ENCODE results near the gene VCPKMT.

The VCPKMT gene

GRCh38 chr14:50116181-50116956 is at the start of gene VCPKMT:
VCPKMT (minus strand) TSS chr14:50116572; CDS start chr14:50116552, 20 bp downstream.
- in situ Hi-C loops (cut with HindIII; ENCODE audit: low sequenced_read_pairs), result loop anchor here (5.0 kb wide), 1 partner anchor 249 kb away; no protein-coding TSS in a partner anchor

GRCh38 chr14:50156111-50156510 is 39.7 kb upstream of the VCPKMT start:
- in situ Hi-C loops (cut with HindIII; ENCODE audit: low sequenced_read_pairs), result no loop called here

- in situ Hi-C loops (cut with HindIII; ENCODE audit: low sequenced_read_pairs), result no loop called here
Observed at GRCh38 chr14:50148799-50149198, 32.4 kb upstream of the VCPKMT start.

DNA sequence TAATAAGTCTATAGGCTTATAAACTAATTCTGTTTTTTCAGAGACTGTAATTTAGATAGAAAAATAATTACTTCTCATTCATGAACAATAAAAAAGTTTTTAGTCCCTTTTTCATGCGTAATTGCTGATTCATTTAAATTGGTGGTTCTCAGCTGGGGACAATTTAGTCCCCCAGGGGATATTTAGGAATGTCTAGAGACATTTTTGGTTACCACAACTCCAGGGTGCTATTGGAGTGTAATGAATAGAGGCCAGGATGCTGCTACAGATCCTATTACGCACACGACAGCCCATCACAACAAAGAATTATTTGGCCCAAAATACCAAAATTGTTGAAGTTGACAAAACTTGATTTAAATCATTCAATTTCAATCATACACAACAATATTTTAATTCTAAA is 22.8 kb upstream of the VCPKMT start:
- in situ Hi-C loops (cut with HindIII; ENCODE audit: low sequenced_read_pairs), result no loop called here

DNA sequence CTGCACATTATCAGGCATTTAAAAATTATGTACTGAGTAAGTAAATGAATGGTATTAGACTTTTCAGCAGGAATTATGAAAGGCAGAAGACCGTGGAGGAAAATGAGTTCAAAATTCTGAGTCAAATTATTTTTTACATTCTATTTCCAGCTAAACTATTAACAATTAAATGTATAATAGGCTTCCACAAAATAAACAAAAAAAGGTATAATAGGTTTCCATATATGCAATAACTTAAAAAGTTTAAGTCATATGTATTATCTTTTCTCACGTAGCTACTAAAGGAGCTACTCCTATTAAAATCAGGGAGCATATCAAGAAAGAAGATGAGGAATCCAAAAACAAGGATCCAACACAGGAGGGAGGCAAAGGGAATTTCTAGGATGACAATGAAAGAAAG is 11.4 kb upstream of the VCPKMT start:
- in situ Hi-C loops (cut with HindIII; ENCODE audit: low sequenced_read_pairs), result no loop called here

DNA sequence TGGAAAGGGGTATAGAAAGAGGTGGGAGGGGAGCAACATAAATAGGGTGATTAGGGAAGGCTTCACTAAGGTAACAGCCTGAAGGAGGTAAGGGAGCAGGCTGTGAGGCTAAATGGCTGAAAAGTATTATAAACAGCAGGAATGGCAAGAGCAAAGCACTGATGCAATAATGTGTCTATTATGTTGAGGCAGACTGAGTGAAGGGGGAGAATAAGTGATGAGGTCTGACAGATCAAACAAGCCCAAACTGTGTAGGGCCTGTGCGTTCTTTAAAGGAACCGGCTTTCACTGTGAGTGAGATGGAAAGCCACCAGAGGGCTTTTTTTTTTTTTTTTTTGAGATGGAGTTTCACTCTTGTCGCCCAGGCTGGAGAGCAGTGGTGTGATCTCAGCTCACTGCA is 6.7 kb upstream of the VCPKMT start:
- in situ Hi-C loops (cut with HindIII; ENCODE audit: low sequenced_read_pairs), result no loop called here

DNA sequence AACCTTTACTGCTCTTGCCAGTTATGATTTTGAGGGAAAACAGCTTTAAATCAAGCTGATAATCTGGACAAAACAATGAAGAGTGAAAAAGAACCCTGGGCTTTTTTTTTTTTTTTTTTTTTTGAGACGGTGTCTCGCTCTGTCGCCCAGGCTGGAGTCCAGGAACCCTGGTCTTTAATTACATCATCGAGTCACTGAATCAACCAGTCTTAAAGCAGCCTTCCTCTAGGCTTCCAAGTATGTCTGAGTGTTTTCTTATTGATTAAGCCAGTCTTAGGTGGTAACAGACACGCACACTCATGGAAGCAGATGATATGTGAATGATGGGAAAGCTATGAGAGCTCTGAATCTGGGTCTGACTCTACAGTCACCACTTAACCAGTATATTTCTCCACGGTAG is 5.9 kb upstream of the VCPKMT start:
- in situ Hi-C loops (cut with HindIII; ENCODE audit: low sequenced_read_pairs), result no loop called here

GRCh38 chr14:50121486-50121885 is 5.1 kb upstream of the VCPKMT start:
- in situ Hi-C loops (cut with HindIII; ENCODE audit: low sequenced_read_pairs), result no loop called here

DNA sequence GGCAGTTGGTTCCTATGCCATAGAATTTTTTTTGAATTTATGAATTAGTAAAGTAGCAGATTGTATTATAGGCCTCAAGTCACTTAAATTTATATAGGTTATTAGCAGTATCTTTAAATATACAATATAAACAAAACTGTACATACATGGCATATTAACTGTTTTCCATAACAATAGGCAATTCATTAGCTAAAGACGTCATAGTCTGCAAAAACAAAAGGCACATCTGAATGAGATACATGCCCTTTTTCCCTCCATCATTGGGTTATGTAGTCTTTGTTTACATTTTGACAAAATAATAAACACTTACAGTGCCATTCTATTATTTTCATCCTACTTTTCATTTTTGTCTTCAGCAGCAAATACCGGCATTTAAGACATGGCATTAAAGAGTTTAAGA is 1.1 kb upstream of the VCPKMT start:
- in situ Hi-C loops (cut with HindIII; ENCODE audit: low sequenced_read_pairs), result loop anchor here (5.0 kb wide), 1 partner anchor 250 kb away; no protein-coding TSS in a partner anchor

GRCh38 chr14:50116966-50117365 is 594 bp upstream of the VCPKMT start:
- in situ Hi-C loops (cut with HindIII; ENCODE audit: low sequenced_read_pairs), result loop anchor here (5.0 kb wide), 1 partner anchor 250 kb away; no protein-coding TSS in a partner anchor

GRCh38 chr14:50113381-50114035 is 2.9 kb downstream of the VCPKMT start:
- in situ Hi-C loops (cut with HindIII; ENCODE audit: low sequenced_read_pairs), result no loop called here

- in situ Hi-C loops (cut with HindIII; ENCODE audit: low sequenced_read_pairs), result no loop called here
Observed at GRCh38 chr14:50110323-50111037, 5.9 kb downstream of the VCPKMT start.

DNA sequence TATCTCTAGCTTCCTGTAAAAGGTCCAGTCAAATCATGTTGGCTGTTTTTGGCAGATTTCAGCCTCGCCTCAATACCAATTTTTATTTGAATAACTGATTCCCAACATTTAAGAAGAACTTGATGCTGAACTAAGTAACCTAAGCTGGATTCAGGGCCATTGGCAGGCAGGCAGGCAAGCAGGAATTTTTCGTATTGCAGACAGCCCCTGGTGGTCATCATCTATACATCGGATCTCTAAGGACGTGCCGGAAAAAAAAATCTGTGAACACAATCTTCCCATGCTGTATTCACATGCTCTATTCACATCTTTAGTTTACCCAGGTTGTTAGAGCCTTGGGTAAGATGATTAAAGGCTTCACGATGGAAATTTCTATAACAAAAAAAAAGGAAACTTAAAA is 7.0 kb downstream of the VCPKMT start:
- in situ Hi-C loops (cut with HindIII; ENCODE audit: low sequenced_read_pairs), result no loop called here

- in situ Hi-C loops (cut with HindIII; ENCODE audit: low sequenced_read_pairs), result no loop called here
Observed at GRCh38 chr14:50107850-50108249, 8.5 kb downstream of the VCPKMT start.

DNA sequence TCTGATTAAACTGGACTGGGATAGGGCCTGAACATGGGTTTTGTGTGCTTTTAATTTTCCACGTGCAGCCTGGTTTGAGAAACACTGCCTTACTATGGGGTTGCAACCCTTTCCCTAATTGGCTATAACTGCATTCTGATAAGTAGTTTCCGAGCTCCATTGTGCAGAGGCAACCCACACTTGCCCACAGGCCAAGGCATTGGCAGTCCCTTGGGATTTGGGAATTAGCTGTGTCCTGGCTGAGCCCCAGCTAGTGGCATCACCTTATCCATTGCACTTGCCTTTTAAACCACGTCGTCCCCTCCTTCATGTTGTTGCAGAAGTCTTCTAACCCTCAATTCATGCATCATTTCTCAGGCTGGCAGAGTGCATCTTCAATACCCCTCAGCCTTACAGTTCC is 10.2 kb downstream of the VCPKMT start:
- in situ Hi-C loops (cut with HindIII; ENCODE audit: low sequenced_read_pairs), result no loop called here

DNA sequence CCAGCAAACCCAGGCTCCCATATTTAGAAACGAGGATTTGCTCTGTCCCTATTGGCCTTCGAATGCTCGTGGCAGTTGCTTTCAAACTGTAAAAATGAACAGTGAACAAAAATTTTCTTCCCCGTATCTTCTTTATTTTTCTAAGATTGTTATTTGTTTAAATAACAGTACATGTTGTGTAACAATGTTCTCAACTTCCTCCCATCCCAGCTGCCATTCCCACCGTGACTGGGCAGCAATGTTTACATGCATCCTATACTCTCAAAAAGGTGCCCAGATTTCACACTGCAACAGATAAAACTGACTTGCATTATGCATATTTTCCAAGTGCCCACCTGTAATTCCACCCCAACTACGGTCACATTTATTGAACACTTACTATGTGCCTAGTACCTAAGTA is 12.8 kb downstream of the VCPKMT start:
- in situ Hi-C loops (cut with HindIII; ENCODE audit: low sequenced_read_pairs), result no loop called here

- in situ Hi-C loops (cut with HindIII; ENCODE audit: low sequenced_read_pairs), result no loop called here
Observed at GRCh38 chr14:50101417-50101816, 15.0 kb downstream of the VCPKMT start.

DNA sequence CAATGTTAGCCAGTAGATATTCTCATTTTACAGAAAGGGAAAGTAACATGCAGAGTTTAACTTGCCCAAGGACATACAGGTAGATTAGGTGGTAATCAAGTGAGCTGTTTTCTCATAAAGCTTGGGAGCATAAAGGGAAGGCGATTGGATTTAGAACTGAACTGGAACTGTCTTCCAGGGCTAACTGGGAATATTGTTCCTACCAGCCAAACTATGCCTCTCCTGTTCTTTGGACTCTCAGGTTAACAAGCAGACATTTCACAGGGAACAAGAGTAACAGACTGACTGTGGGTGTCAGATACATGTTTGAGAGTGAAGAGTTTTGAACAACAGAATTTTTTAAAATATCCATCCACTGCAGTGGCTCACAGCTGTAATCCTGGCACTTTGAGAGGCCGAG is 15.6 kb downstream of the VCPKMT start:
- in situ Hi-C loops (cut with HindIII; ENCODE audit: low sequenced_read_pairs), result no loop called here

GRCh38 chr14:50099335-50099734 is 17.0 kb downstream of the VCPKMT start:
- in situ Hi-C loops (cut with HindIII; ENCODE audit: low sequenced_read_pairs), result no loop called here

- in situ Hi-C loops (cut with HindIII; ENCODE audit: low sequenced_read_pairs), result no loop called here
Observed at GRCh38 chr14:50095895-50096294, 20.5 kb downstream of the VCPKMT start.

DNA sequence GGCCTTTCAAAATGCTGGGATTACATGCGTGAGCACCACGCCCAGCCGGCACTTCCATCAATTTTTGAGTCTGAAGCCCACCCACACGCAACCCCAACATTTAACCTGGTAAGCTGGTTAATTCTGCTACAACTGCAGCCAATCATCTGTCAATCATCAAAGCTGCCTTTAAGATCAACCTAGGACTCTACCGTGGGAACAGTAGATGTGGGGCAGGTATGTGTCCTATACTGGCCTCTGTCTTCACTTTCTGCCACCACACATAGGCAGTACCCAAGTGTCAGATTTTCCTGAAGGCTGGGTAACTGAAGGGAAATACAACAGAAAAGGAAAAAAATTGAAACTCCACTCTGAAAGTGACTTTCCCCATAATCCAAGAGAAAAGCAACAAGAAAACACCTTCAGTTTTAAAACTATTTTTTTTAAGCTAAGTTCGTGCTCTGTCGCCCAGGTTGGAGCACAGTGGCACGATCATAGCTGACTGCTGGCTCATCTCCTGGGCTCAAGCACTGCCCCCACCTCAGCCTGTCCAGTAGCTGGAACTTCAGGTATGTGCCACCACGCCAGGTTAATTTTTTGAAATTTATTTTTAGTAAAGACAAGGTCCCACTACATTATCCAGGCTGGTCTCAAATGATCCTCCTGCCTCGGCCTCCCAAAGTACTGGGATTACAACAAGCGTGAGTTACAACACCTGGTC is 22.2 kb downstream of the VCPKMT start:
- in situ Hi-C loops (cut with HindIII; ENCODE audit: low sequenced_read_pairs), result no loop called here
